Mononuclear cell (primary cell): ENCODE results near the gene HEBP1. TPM values are rescaled to one million over a fixed set of nuclear protein-coding genes. Genes with fewer than 3 reads are reported as not detected.
"Not testable (repeated sequence)": the region's sequence is repeated elsewhere in the genome, so short reads cannot be mapped to it uniquely, and the experiment has no call there.

ENCODE experiments used
- H3K27me3 ChIP-seq: 2 replicates; pipeline ENCODE4 v1.6.0; 2011; ENCODE audit warnings: low read length, control low read depth; ENCODE audit not compliant: insufficient read depth
- H3K4me1 ChIP-seq: 2 replicates; pipeline ENCODE4 v1.5.1; 2011; ENCODE audit warnings: mild to moderate bottlenecking, low read length, control low read depth; ENCODE audit not compliant: insufficient read depth
- H3K4me3 ChIP-seq: 2 replicates; pipeline ENCODE4 v1.5.1; 2011; ENCODE audit warnings: mild to moderate bottlenecking, low read length, moderate library complexity
- H3K9me3 ChIP-seq: 2 replicates; pipeline ENCODE4 v1.5.1; 2011; ENCODE audit warnings: low read depth, mild to moderate bottlenecking, control low read depth, low read length
- total RNA-seq: library from RNA; depleted of rRNA; stranded (reverse); fragments of >200 nt; gene quantifications from one replicate; pipeline ENCODE4 v1.2.3, GENCODE V29; 2012

The HEBP1 gene, protein sequence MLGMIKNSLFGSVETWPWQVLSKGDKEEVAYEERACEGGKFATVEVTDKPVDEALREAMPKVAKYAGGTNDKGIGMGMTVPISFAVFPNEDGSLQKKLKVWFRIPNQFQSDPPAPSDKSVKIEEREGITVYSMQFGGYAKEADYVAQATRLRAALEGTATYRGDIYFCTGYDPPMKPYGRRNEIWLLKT
- total RNA-seq: 4.3 TPM

DNA sequence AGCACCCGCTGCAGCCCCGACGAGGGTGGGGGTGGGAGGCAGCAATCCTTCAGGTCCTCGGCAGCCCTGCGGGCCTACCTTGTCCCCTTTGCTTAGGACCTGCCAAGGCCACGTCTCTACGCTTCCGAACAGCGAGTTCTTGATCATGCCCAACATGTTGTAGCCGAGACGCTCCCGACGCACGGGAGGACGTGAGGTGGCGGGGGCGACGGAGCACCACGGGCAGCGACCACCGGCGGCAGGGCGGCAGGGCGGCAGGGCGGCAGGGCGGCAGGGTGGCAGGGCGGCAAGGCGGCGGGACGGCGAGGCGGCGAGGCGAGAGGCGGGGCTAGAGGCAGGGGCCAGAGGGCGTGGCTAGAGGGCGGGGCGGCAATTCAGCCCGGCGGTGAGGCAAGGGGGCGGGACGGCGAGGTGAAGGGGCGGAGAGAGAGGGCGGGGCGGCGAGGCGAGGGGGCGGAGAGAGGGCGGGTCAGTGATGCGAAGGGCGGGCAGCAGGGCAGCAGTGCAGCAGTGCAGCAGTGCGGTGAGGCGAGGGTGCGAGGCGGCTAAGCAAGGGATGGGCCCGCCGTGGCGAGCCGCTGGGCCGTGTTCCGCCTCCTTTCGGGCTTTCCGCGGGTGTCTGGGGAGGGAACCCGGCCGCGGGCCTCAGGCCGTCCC is at the start of gene HEBP1:
TSS of gene HEBP1 (minus strand) at position 307 of the 657 bp plus-strand sequence. CDS start at position 156, 151 bp downstream.
- Histone ChIP-seq H3K27me3 (no peaks in the 10 kb centered on the region), H3K4me1 (peaks cover 34% of the 10 kb centered on the region), H3K9me3 (no peaks in the 10 kb centered on the region), H3K4me3 (peak within 1 kb of the TSS; percentile 59)

GRCh38 chr12:13049816-13050215 is 49.8 kb upstream of the HEBP1 start:
- H3K4me3 ChIP-seq: no peak overlapping the region

GRCh38 chr12:13046964-13047363 is 46.9 kb upstream of the HEBP1 start:
- no peak overlapping the region for H3K4me3 ChIP-seq

More at GRCh38 chr12:13049816-13050215, 49.8 kb upstream of the HEBP1 start:
- Histone ChIP-seq H3K27me3 (no peaks in the 10 kb centered on the region), H3K4me1 (peaks cover 3% of the 10 kb centered on the region), H3K9me3 (no peaks in the 10 kb centered on the region)

GRCh38 chr12:13045816-13046215 is 45.8 kb upstream of the HEBP1 start:
- Histone ChIP-seq H3K27me3 (no peaks in the 10 kb centered on the region), H3K4me3 (no peak overlapping the region)

More at GRCh38 chr12:13046964-13047363, 46.9 kb upstream of the HEBP1 start:
- Histone ChIP-seq H3K4me1 (peaks cover 12% of the 10 kb centered on the region), H3K27me3 (no peaks in the 10 kb centered on the region), H3K9me3 (no peaks in the 10 kb centered on the region)

GRCh38 chr12:13044906-13045299 is 44.8 kb upstream of the HEBP1 start:
- Histone ChIP-seq H3K4me1 (peaks cover 12% of the 10 kb centered on the region), H3K9me3 (no peaks in the 10 kb centered on the region), H3K4me3 (peak overlapping the region; percentile 92), H3K27me3 (no peaks in the 10 kb centered on the region)

More at GRCh38 chr12:13045816-13046215, 45.8 kb upstream of the HEBP1 start:
- Histone ChIP-seq H3K9me3 (no peaks in the 10 kb centered on the region), H3K4me1 (peaks cover 12% of the 10 kb centered on the region)

GRCh38 chr12:13044002-13044905 is 44.2 kb upstream of the HEBP1 start, which contains the start of gene FAM234B:
TSS of gene FAM234B (plus strand) at chr12:13044381. CDS start at chr12:13044404, 23 bp downstream.
- H3K4me3 ChIP-seq: peak within 1 kb of the TSS; percentile 92
- no peaks in the 10 kb centered on the region for H3K9me3 ChIP-seq
- H3K4me1 ChIP-seq: peaks cover 12% of the 10 kb centered on the region
- H3K27me3 ChIP-seq: no peaks in the 10 kb centered on the region

DNA sequence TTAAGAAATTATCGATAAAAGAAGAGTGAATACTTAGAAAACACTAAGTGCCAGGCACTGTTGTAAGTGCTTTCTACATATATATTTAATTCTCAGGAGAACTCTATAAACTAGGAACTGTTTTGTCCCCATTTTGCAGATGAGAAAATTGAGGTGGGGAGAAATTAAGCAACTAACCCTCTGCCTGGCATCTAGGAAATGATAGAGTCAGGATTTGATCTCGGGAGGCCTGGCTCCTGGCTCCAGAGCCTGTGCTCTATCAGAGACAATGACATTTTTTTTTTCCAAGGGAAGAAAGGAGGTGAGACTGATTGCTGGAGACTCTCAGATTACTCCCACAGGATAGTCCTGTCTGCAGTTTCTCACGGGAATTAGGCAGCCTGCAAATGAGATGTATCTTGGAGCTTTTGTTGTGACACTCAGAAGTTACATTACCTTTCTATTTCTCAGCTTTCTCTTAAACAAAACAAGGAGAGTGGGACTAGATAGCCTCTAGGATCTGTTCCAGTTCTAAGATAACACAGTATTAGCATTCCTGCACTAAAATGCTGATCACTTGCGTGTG is 42.7 kb upstream of the HEBP1 start:
- Histone ChIP-seq H3K4me1 (peaks cover 12% of the 10 kb centered on the region), H3K9me3 (no peaks in the 10 kb centered on the region), H3K27me3 (no peaks in the 10 kb centered on the region), H3K4me3 (no peak overlapping the region)

- Histone ChIP-seq H3K4me1 (peaks cover 12% of the 10 kb centered on the region), H3K27me3 (no peaks in the 10 kb centered on the region)
These were observed 41.2 kb upstream of the HEBP1 start for GRCh38 chr12:13041224-13041623.

DNA sequence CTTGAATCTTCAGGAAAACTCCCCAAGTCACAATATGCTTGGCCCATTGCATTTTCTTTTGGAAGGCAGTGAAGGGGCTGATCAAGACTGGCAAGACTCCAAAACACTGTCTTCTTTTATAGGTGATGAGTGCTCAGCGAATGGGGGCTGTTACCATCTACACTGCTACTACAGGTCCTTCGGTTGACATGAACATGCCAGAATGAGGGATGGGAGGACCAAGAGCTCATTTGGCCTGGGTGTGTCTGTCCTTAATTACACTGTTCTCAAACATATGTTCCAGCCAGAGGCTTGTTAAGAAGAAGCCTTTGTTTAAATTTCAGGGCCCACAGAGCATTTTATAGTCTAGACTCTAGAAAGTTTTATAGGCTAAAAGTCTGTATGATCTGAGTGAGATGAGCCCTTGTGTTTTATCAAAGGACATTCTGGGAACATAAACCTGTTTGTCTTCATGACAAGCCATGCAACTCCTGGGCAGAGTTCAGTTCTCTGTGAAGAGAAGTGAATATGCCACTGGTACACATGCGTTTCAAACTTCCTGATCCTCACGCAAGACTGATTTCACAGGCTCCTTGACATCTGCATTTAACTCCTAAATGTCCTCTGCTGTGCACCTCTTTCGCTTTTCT is 39.4 kb upstream of the HEBP1 start:
- H3K27me3 ChIP-seq: no peaks in the 10 kb centered on the region
- no peak overlapping the region for H3K4me3 ChIP-seq
- H3K4me1 ChIP-seq: peaks cover 6% of the 10 kb centered on the region
- H3K9me3 ChIP-seq: no peaks in the 10 kb centered on the region

More at GRCh38 chr12:13041224-13041623, 41.2 kb upstream of the HEBP1 start:
- no peak overlapping the region for H3K4me3 ChIP-seq
- no peaks in the 10 kb centered on the region for H3K9me3 ChIP-seq

GRCh38 chr12:13038491-13039161 is 38.6 kb upstream of the HEBP1 start:
- Histone ChIP-seq H3K4me1 (peaks cover under 1% of the 10 kb centered on the region), H3K27me3 (no peaks in the 10 kb centered on the region), H3K9me3 (no peaks in the 10 kb centered on the region), H3K4me3 (no peak overlapping the region)

GRCh38 chr12:13036881-13037280 is 36.8 kb upstream of the HEBP1 start:
- Histone ChIP-seq H3K9me3 (no peaks in the 10 kb centered on the region), H3K4me3 (no peak overlapping the region), H3K27me3 (no peaks in the 10 kb centered on the region), H3K4me1 (no peaks in the 10 kb centered on the region)

DNA sequence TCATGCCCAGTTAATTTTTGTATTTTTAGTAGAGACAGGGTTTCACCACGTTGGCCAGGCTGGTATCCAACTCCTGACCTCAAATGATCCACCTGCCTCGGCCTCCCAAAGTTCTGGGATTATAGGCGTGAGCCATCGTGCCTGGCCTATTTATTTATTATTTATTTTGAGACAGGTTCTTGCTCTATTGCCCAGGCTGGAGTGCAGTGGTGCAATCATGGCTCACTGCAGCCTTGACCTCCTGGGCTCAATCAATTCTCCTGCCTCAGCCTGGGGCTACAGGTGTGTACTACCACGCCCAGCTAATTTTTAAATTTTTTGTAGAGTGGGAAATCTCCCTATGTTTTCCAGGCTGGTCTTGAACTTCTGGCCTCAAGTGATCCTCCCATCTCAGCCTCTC is 35.3 kb upstream of the HEBP1 start:
- not testable (repeated sequence) for H3K4me3 ChIP-seq, H3K4me1 ChIP-seq, H3K27me3 ChIP-seq, H3K9me3 ChIP-seq

GRCh38 chr12:13033476-13033875 is 33.4 kb upstream of the HEBP1 start:
- Histone ChIP-seq H3K9me3 (no peaks in the 10 kb centered on the region), H3K4me1 (no peaks in the 10 kb centered on the region), H3K4me3 (no peak overlapping the region), H3K27me3 (peaks cover 3% of the 10 kb centered on the region)

DNA sequence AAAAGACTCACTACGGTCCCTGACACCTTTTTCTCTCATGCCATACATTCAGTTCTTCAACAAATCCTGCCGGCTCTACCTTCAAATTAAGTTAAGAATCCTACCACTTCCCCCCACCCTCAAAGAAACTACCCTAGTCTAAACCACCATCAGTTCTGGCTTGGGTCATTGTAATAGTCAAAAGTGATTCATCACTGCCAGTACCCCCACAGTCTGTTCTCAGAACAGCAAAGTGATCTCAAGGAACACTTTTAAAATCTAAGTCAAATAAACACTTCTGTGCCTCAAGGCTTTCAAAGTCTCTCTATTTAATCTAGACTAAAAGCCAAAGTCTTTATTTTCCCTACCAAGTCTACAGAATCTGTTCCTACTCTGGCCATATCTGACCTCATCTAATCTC is 32.1 kb upstream of the HEBP1 start:
- Histone ChIP-seq H3K4me3 (no peak overlapping the region), H3K9me3 (no peaks in the 10 kb centered on the region), H3K27me3 (peaks cover 3% of the 10 kb centered on the region), H3K4me1 (no peaks in the 10 kb centered on the region)
